Keratinocyte (primary cell): ENCODE results near the gene STAC.

ENCODE experiments used
- EZH2 ChIP-seq: IDR thresholded peaks from one replicate; pipeline ENCODE4 v1.6.1; 2012; ENCODE audit warnings: inconsistent platforms, mild to moderate bottlenecking, low read length, moderate library complexity
- TF ChIP-seq, protein P1 (sequence below), 3 experiments: IDR thresholded peaks in 1 of 3; conservative IDR thresholded peaks in 1 of 3; optimal IDR thresholded peaks in 1 of 3; 2 replicates in 2 of 3; 3 replicates in 1 of 3; pipeline versions ENCODE3 to v1.5.1; 2011; ENCODE audit warnings: low read length in 3 of 3, mild to moderate bottlenecking in 3 of 3, moderate library complexity in 2 of 3, control low read depth in 1 of 3, inconsistent platforms in 1 of 3; ENCODE audit not compliant: insufficient read depth in 2 of 3; ENCODE audit errors: extremely low read depth in 1 of 3

DNA sequence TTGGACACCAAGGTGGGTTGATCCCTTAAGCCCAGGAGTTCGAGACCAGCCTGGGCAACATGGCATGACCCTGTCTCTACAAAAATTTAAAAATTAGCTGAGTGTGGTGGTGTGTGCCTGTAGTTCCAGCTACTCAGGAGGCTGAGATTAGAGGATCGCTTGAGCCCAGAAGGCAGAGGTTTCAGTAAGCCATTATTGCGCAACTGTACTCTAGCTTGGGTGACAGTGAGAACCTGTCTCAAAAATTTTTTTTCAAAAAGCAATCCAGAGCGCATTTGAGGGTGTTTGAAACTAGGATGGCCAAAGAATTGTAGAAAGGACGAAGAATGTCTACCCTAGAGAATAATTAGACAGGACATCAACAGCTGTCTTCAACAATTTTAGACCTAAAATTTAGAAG, 103.4 kb downstream of the STAC start:
- TF ChIP-seq, protein P1, sequence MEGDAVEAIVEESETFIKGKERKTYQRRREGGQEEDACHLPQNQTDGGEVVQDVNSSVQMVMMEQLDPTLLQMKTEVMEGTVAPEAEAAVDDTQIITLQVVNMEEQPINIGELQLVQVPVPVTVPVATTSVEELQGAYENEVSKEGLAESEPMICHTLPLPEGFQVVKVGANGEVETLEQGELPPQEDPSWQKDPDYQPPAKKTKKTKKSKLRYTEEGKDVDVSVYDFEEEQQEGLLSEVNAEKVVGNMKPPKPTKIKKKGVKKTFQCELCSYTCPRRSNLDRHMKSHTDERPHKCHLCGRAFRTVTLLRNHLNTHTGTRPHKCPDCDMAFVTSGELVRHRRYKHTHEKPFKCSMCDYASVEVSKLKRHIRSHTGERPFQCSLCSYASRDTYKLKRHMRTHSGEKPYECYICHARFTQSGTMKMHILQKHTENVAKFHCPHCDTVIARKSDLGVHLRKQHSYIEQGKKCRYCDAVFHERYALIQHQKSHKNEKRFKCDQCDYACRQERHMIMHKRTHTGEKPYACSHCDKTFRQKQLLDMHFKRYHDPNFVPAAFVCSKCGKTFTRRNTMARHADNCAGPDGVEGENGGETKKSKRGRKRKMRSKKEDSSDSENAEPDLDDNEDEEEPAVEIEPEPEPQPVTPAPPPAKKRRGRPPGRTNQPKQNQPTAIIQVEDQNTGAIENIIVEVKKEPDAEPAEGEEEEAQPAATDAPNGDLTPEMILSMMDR (optimal IDR thresholded peaks at IDR 0.05 in 1 of 3, IDR thresholded peaks at IDR 0.05 in 1 of 3, conservative IDR thresholded peaks at IDR 0.05 in 1 of 3; ENCODE audit: extremely low read depth in 1 of 3, insufficient read depth in 2 of 3, low read length in 3 of 3) = no peak
- TF ChIP-seq EZH2 = no peak
